Jurkat, Clone E6-1 (cell line): ENCODE measurements around the gene CLIC1.
A peak's percentile ranks its signal among the peaks of the same experiment; 100 is the strongest.
"Not testable (repeated sequence)": the region's sequence is repeated elsewhere in the genome, so short reads cannot be mapped to it uniquely, and the experiment has no call there.

Source experiments
- DNase-seq: peaks from one replicate; pipeline ENCODE4 v3.0.0-alpha.2; 2011; ENCODE audit warnings: low read depth, low spot score
- H3K4me3 ChIP-seq: 2 replicates; pipeline ENCODE4 v1.5.1; 2011; ENCODE audit warnings: mild to moderate bottlenecking, low read length, control low read depth, moderate library complexity

The CLIC1 gene

DNA sequence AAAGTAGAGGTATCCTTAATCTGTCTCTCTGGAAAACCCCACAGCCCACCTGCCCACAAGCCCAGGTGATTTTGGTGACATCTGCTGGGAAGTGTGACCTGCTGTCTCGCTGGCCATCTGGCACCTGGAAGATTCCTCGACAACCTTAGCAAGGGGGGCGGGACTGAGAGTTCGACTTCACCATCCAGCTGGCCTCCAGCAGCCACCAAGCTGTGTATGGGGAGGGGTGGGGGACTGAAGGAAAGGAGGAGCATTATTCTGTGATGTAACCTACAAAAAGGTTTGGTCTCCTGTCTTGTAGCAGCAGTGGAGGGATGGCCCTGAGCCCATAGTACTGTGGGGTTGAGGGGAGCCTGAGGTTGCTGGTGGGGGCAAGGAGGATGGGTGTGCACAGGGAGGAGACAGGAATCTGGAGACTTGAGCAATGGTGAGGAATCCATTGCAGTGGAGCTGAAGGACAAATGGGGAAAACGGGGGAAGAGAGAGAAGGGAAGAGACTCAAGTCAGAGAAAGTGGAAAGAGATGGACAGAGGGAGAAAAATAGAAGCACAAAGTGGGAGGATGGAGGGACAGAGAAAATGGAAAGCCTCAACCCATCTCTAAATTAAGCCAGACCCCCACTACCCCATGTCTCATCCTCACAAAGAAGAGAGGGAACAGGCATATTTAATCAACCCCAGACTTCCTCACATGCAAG is 25.7 kb downstream of the CLIC1 start:
- no peak for DNase-seq
- no peak overlapping the region for H3K4me3 ChIP-seq

DNA sequence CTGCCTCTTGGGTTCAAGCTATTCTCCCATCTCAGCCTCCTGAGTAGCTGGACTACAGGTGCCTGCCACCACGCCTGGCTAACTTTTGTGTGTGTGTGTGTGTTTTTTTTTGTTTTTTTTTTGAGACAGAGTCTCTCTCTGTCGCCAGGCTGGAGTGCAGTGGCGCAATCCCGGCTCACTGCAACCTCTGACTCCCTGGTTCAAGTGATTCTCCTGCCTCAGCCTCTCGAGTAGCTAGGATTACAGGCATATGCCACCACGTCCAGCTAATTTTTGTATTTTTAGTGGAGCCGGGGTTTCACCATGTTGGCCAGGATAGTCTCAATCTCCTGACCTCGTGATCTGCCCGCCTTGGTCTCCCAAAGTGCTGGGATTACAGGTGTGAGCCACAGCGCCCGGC is 27.2 kb downstream of the CLIC1 start:
- DNase-seq, H3K4me3 ChIP-seq: not testable (repeated sequence)

DNA sequence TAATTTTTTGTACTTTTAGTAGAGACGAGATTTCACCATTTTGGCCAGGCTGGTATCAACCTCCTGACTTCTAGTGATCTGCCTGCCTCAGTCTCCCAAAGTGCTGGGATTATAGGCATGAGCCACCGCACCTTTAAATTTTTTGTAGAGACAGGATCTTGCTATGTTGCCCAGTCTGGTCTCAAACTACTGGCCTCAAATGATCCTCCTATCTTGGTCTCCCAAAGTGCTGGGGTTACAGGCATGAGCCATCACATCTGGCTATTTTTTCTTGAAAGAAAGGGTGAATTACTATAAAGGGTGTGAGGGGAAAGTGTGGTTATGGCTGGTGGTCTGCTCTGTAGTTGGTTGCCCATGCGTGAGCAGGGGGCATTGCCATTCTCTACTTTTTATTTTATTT is 28.1 kb downstream of the CLIC1 start:
- DNase-seq, result no peak
- no peak overlapping the region for H3K4me3 ChIP-seq

DNA sequence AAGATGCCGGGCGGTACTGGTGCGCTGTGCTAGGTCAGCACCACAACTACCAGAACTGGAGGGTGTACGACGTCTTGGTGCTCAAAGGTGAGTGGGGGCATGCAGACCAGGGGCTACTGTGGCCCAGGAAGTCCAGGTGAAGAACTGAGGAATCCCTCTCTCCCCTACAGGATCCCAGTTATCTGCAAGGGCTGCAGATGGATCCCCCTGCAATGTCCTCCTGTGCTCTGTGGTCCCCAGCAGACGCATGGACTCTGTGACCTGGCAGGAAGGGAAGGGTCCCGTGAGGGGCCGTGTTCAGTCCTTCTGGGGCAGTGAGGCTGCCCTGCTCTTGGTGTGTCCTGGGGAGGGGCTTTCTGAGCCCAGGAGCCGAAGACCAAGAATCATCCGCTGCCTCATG is 28.6 kb downstream of the CLIC1 start:
- no peak for DNase-seq
- H3K4me3 ChIP-seq, result no peak overlapping the region

DNA sequence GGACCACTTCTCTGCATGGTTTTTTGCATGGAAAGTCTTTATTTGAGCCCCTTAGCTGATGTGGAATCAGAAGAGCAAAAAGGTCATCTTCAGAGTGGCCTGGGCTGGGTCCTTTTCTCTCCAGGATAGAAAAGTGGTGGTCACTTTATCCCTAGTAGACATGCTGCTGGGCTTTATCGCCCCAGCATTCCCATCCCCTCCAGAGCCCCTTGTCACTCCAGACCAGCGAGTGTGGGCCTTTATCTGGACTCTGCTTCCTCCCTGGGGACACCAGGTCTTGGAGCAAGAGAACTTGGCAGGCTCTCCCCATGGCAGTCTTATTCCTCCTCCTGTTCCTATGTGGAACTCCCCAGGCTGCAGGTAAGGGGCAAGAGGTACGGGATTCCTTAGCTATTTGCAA is 29.7 kb downstream of the CLIC1 start, which contains the start of gene LY6G6F:
TSS of gene LY6G6F (plus strand) at position 268 of the 400 bp plus-strand sequence. CDS start at position 309, 41 bp downstream.
- no peak within 1 kb of the TSS for H3K4me3 ChIP-seq
- DNase-seq, result no peak

DNA sequence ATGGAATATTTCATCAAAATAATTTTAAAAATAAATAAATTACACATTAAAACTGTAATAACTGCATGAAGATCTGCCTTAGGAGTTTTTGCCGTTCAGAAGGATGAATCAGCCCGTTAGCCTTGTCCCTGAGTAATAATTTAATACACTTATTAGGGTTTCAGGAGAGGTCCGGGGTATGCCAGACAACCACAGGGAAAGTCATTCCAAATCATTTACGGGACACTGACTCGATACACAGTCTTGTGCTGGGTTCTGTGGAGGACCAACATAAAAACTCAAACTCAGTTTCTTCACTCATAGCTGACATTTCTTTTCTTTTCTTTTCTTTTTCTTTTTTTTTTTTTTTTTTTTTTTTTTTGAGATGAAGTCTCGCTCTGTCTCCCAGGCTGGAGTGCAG is 30.4 kb downstream of the CLIC1 start:
- no peak overlapping the region for H3K4me3 ChIP-seq
- no peak for DNase-seq

DNA sequence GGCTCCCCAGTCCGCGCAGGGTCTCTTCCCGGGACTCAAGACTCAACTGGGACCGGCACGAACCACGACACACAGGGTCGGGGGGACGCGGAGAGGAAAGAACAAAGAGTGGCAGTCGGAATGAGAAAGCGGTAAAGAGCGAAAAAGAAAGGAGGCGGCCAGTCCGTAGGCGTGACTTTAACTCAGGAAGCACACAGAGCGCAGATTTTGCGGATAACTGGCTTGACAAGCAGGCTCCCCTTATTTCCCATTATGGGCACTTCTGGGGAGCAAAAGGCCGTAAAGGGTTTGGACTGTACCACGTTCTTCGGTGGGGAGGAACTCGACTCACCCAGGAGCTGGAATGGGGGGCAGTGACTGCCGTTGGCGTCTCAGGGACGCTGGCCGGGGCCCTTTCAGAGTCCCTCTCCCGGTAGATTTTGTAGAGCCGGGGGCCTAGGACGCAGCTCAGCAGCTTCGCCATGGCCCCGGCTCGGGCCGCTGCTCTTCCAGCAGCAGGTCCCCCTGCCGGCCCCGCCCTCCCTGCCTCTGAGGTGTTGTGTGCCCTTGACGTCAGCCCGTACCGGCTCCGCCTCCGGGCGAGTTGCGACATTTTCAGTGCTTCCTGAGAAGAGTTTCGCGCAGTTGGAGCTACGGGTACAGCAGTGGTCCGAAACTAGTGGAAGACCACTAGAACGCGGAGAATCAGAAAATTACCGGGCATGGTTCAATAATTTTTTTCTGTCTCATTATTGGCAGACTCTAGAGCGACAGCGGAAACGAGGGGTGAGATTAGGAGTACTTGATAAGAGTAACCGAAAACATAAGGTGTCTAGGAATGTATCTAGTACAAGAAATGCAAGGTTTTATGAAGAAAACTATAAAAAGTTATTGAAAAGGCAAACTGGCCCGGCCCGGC is 33.3 kb downstream of the CLIC1 start, which contains the start of gene ABHD16A:
TSS of gene ABHD16A (minus strand) at position 506 of the 898 bp plus-strand sequence. CDS start at position 463, 43 bp downstream.
- peak; percentile 98 for DNase-seq
- H3K4me3 ChIP-seq, result peak within 1 kb of the TSS; percentile 77

DNA sequence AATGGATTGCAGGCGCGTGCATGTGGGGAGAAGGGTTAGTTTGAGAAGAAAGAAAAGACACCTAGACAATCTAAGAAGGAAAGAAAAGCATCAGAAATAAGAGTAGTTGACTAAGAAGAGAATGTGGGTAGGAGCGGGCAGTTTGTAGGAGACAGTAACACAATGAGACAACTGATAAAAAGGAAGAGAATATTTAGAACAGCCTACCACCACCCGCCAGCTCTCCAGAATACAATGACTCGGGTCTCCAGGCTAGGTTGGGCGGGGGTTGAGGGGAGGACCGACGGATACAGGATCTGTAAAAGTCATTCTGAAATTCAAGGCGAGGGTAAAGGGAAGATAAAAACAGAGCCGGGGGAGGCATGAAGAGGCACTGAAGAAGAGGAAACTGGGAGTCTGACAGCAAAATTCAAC is 33.9 kb downstream of the CLIC1 start:
- H3K4me3 ChIP-seq, result peak overlapping the region; percentile 77
- DNase-seq, result no peak

DNA sequence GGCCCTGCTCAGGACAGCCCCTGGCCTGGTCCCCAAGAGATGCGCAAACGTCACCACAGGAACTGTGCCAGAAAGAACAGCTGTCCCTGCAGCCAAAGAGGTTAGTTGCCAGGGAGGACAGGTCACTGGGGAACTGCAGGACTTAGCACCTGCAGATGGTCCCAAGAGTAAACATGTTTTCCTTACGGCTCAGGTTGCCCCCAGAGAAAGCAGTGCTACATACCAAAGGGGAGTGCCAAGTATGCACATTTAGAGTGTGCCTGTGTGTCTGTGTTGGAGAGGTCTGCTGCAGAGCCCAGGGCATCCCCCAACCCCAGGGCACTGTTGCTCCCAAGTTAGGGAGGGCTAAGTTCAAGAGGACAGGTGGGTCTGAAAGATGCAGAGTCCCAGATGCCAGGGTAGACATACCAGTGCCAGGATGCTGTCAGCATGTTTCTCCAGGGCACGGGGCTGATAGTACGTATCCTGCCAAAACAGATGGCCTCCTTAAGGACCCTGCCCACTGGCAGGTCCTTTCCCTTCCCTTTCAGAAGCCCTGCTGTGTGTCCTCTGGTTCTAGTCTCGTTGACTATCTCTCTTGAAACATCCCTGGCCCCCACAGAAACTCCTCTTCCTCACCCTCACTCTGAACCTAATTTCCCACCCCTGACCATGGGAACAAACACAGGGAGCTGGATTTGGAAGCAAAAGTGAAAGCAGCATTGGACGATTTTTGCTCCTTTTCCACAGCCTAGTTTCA is 34.5 kb downstream of the CLIC1 start:
- H3K4me3 ChIP-seq, result peak overlapping the region; percentile 77
- DNase-seq, result no peak

DNA sequence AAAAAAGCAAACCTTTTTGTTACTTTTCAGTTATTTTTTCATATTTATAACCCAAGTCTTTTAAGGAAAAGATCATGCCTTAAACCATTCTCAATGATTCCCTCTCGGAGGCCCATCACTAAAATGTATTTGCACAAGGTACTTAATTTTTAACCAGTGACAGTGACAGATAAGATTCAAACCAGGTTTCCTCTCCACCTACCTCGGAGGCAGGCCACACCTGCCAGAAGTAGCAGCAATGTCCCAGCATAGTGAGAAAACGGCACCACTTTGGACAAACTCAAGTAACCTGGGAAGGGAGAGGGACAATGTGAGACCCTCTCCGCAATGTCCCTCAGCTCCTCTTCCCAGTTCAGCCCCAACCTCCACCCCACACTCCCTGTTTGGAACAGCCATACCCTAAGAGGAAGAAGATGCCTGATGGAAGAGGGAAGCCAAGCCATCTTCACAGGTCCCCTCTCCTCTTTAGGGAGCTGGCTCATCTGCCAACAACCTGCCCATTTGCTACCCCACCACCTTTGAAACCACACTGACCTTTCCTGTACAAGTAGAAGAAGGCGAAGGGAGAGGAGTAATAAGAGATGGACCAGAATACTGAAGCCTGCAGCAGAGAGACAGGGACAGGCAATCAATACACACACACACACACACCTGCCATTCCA is 35.5 kb downstream of the CLIC1 start:
- DNase-seq, result no peak
- no peak overlapping the region for H3K4me3 ChIP-seq

DNA sequence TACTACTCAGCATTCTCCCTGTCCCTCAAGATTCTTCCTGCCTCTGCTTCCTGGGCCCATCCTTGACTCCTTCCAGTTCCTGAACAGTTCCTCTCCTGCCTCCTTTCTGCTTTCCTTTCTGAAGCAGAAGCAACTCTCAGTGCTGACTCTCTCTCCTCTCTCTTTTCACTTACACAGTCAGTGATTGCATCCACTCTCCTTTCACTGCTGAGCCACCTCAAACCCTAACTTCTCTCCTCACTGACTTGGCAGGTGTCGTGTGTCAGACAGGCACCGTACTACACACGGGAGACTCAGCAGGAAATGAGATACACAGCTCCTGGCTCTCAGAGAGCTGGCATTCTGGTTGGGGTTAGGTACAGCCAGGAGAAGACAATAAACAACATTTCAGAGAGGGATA is 38.8 kb downstream of the CLIC1 start:
- DNase-seq, result no peak
- no peak overlapping the region for H3K4me3 ChIP-seq

DNA sequence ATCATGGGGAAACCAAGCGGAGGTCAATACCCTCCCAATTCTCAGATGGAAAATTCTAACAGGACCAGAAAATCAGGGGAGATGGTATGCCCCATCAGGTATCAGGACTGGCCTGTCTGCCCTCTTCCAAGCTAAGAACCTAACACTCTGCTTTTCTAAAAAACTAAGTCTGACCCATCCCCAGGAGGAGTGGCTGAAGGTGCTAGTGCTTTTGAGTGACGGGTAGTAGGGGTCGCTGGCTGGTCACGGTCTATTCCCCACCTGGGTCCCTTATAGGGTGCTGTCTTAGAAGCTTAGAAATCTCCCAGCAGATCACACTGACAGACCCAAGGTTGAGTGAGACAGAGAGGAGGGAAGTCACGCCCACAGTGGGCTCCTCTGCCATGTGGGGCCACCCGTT is 42.8 kb downstream of the CLIC1 start:
- no peak for DNase-seq
- no peak overlapping the region for H3K4me3 ChIP-seq

DNA sequence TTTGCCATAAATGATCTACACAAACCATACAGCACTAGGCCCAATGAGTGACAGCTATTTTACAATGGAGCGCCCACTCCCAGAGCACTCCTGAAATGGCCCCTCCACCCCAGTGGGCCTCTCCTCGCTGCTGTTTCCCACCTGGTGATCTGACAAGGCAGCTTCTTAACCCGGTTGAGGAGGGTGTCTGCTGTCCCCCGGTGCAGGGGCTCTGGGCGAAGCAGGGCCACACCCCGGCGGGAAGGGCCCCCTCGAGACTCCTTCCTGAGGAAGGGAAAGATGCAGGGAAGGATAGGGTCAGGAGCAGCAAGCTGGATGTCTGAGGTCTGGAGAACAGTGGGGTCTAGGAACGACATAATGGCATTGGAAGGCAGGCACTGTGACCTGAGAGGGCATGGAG is 43.4 kb downstream of the CLIC1 start:
- DNase-seq, result no peak
- H3K4me3 ChIP-seq, result no peak overlapping the region

DNA sequence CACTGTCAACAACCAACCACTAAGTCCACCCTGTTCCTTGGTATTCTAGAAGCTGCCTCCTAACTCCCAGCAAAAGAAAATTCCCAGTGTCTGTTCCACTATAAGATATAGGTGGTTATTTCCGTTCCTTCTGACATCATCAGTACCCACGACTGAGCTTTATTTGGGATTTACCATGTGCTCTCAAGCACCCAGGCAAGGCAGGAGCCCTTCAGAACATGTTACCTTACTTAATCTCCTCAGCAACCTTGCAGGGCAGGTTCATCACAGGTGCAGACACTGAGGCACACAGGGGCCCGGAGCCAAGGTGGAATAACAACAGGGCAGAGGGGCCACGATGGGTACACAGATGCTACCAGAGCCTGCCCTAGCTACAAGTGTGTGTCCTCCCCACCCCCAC is 44.0 kb downstream of the CLIC1 start:
- no peak overlapping the region for H3K4me3 ChIP-seq
- no peak for DNase-seq

DNA sequence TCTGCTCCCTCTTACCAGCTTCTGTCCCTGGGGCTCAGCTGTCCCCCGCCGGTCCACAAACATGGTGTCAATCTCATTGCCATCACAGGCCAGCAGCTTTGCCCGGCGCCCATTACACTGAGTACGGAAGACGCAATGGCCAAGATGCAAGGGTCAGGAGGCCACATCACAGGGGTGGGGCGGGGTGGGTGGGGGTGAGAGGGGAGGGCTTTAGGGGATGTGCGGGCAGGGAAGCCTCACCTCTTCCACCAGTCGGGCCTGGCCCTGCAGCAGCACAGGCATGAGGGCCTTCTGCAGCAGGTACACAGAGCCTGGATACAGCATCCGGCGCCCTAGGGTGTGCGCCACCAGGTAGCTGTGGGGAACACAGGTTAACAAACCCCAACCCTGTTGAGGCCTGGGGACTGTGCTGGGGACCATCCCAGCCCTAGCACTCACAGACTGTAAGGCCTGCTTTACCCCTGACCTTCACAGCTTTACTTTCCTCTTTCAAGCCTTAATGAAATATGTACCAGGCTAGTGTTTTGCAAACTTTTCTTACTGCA is 44.7 kb downstream of the CLIC1 start:
- DNase-seq, result no peak

DNA sequence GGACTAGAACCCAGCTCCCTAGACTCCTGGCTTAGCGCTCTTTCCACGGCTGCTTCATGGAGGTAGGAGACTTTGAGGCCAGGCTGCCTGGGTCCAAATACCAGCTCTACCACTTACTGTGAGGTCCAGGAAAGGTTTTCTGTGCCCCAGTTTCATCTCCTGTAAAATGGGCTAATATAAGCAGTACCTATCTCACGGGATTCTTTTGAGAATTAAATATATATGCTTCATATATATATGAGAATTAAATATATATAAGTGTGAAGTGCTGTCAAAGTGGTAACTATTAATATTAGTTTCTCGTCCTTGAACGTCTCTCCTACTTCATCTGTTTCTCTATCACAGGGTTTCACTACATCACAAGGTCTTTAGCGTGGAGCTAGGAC is 45.3 kb downstream of the CLIC1 start:
- no peak for DNase-seq
- H3K4me3 ChIP-seq, result no peak overlapping the region

More for the DNA sequence above, 44.7 kb downstream of the CLIC1 start:
- H3K4me3 ChIP-seq, result no peak overlapping the region

DNA sequence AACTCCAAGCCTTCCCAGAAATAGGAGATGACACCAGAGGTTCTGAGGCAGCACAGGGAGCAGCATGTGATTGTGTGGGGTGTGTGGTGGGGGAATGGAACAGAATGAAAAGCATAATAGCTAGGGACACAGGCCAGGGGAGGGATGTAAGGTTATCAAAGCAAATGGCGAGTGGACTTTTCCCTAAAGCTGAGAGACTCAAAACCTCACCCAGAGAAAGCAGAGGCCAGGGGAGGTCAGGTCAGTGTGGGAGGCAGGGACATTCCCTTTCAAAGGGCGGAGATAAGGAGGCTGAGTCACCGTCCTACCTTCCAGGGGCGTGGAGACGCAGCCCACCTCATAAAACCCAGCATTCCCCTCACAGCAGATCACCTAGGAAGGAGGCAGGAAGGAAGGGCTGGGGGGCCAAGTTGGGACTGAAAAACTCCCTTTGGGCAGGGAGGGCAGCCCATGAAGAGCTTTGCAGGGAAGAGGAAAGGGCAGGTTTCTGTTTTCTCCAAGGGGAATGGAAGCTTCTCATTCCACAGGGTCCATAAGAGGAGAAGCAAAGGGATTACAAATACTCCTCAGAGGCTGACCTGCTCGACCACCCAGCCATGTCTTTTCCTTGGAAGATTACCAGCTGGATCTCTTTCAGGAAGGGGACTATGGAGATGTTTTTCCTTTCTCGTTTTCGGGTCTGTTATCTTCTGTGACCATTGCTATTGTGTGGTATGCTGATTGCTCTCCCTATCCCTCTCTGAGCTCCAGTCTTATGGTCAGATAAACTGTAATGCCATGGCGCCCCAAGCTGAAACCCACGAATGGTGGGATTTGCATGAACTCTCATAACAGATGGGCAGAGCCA is 45.9 kb downstream of the CLIC1 start:
- DNase-seq, result no peak
- no peak overlapping the region for H3K4me3 ChIP-seq
